ENCODE measurements around the gene BCAP29.

Gene BCAP29

DNA sequence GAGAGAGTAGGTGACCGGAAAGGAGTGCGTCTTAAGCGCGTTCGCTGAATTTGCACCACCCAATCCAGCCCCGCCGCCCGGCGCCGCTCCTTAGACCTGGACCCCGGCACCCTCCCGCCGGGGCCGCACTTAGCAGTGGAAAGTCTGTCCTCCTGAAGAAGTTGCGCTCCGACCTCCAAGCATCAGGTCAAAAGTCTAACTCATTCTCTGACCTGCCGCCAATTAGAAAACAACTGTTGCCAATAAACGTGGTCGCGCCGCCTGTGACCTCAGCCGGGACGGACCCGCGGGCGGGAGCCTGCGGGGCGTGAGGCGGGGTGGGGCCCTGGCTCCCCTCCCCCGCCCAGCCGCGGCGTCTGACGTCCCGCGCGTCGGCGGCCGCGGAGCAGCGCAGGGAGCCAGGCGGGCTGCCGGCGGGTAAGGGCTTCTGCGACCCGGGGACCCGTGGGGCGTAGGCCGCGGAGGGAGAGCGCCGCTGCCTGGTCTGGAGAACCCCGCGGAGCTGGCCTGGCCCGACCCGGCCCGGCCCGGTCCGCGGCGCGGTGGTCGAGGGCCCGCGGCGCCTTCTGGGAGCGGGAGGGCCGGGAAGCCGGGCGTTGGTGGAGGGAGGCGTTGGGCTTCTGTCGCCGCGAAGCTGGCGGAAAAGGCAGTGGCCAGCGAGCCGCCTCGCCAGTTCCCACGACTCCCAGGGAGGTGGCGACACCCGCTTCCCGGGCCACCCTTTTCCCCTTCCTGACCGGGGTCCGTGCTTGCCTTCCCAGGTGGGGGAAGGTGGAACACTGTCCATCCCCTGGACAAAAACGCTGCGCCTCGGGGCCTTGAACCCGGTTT lies at the start of gene BCAP29:
TSS of gene BCAP29 (plus strand) at position 362 of the 831 bp plus-strand sequence. CDS start 527 bp downstream, outside the sequence.
- TF ChIP-seq GATA2 (IDR thresholded peaks at IDR 0.05; ENCODE audit: low read depth, low read length): no peak
- no peak for TF ChIP-seq GATA3 (IDR thresholded peaks at IDR 0.05; ENCODE audit: low read depth, low read length)

DNA sequence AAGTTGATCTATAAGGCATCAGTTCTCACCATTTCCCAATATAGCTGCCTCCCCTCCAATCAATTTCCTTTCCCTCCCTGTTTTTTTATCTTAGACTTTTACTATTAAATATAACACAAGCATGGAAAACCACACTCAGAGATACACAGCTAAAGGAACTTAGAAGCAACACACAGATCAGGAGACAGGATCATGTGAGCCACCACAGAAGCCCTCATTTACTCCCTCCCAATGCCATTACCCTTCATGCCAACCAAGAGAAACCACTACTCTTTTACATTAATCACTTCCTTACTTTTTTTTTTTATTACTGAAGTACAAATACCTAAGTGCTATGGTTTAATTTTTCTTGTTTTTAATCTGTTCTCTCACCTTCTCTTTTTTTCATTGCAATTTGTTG lies 49.3 kb upstream of the BCAP29 start:
- no peak for TF ChIP-seq GATA3 (IDR thresholded peaks at IDR 0.05; ENCODE audit: low read depth, low read length)
- no peak for TF ChIP-seq GATA2 (IDR thresholded peaks at IDR 0.05; ENCODE audit: low read depth, low read length)

DNA sequence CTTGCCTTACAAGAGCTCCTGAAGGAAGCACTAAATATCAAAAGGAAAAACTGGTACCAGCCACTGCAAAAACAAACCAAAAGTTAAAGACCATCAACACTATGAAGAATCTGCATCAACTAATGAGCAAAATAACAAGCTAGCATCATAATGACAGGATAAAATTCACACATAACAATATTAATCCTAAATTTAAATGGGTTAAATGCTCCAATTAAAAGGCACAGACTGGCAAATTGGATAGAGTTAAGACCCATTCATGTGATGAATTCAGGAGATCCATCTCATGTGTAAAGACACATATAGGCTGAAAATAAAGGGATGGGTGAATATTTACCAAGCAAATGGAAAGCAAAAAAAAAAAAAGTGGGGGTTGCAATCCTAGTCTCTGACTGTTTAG lies 45.9 kb upstream of the BCAP29 start:
- TF ChIP-seq GATA3 (IDR thresholded peaks at IDR 0.05; ENCODE audit: low read depth, low read length) (no peak), GATA2 (IDR thresholded peaks at IDR 0.05; ENCODE audit: low read depth, low read length) (no peak)

GRCh38 chr7:107538001-107538400 lies 42.0 kb upstream of the BCAP29 start:
- TF ChIP-seq GATA3 (IDR thresholded peaks at IDR 0.05; ENCODE audit: low read depth, low read length) (no peak), GATA2 (IDR thresholded peaks at IDR 0.05; ENCODE audit: low read depth, low read length) (no peak)

DNA sequence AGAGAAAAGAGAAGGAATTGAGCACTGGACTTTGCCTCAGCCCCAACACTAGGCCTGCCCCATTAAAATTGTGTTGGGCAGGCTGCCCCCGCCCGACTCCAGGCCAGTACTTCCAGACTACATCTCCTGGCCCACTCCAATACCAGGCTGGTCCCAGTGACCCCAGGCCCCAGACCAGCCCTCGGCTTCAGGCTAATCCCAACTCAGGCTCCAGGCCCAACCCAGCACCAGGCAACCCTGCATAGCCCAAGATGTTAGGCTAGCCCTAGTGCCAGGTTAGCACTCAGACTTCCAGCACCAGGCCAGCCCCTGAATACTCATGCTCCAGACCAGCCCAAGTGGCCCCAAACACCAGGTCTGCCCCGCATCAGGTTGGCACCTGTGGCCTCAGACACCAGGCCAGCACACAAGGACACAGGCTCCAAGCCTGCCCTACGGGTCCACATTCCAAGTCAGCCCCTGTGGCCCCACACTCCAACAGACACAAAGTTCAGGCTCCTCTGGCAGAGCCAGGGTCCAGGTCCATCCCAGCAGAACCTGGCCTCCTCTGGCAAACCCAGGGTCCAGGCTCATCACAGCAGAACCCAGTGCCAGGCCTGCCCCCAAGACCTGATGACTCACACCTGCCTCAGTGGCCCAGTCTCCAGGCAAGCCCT lies 36.6 kb upstream of the BCAP29 start:
- TF ChIP-seq GATA3 (IDR thresholded peaks at IDR 0.05; ENCODE audit: low read depth, low read length): no peak
- TF ChIP-seq GATA2 (IDR thresholded peaks at IDR 0.05; ENCODE audit: low read depth, low read length): no peak

DNA sequence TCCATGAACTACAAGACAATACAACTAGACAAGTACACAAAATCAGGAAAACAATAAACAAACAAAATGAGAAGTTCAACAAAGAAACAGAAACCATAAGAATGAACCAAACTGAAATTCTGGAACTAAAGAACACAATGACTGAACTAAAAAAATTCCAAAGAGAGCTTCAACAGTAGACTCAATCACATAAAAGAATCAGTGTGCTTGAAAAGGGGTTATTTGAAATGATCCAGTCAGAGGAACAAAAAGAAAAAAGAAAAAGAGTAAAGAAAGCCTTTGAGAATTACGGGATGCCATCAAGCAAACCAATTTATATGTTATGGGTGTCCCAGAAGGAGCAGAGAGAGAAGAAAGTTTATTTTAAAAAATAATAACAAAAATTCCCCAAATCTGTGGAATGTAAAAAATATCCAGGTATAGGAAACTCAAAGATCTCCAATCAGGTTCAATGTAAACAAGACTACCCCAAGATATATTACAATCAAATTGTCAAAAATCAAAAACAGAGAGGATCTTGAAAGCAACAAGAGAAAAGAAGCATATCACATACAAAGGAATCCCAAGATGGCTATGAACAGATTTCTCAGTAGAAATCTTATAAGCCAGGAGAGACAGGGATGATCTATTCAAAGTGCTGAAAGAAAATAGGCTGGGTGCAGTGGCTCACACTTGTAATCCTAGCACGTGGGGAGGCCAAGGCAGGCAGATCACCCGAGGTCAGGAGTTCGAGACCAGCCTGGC lies 35.0 kb upstream of the BCAP29 start:
- TF ChIP-seq GATA2 (IDR thresholded peaks at IDR 0.05; ENCODE audit: low read depth, low read length) (no peak), GATA3 (IDR thresholded peaks at IDR 0.05; ENCODE audit: low read depth, low read length) (no peak)

GRCh38 chr7:107551936-107552335 lies 28.1 kb upstream of the BCAP29 start:
- TF ChIP-seq GATA2 (IDR thresholded peaks at IDR 0.05; ENCODE audit: low read depth, low read length): no peak
- TF ChIP-seq GATA3 (IDR thresholded peaks at IDR 0.05; ENCODE audit: low read depth, low read length): no peak

GRCh38 chr7:107555893-107556292 lies 24.2 kb upstream of the BCAP29 start:
- TF ChIP-seq GATA3 (IDR thresholded peaks at IDR 0.05; ENCODE audit: low read depth, low read length): no peak
- TF ChIP-seq GATA2 (IDR thresholded peaks at IDR 0.05; ENCODE audit: low read depth, low read length): no peak

DNA sequence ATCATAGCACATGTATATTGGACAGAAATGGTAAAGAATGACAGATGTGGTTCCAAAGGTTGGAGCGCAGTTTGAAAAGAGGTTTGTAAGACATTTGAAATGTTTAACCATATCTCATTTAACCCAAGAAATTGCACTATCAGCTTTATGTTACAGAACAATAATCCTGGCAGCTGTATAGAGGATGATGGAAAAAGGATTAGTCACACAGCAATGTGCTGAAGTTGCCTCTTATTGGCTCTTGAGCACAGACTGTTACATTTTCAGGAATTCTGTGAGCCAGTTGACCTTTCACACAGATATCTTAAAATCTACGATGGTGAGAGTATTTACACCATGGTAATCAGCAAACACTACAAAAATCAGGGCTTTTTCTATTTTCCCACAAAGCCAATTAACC lies 20.2 kb upstream of the BCAP29 start:
- TF ChIP-seq GATA2 (IDR thresholded peaks at IDR 0.05; ENCODE audit: low read depth, low read length): no peak
- TF ChIP-seq GATA3 (IDR thresholded peaks at IDR 0.05; ENCODE audit: low read depth, low read length): no peak

- no peak for TF ChIP-seq GATA3 (IDR thresholded peaks at IDR 0.05; ENCODE audit: low read depth, low read length)
- no peak for TF ChIP-seq GATA2 (IDR thresholded peaks at IDR 0.05; ENCODE audit: low read depth, low read length)
Measured at GRCh38 chr7:107560898-107561516, 19.0 kb upstream of the BCAP29 start.

- TF ChIP-seq GATA2 (IDR thresholded peaks at IDR 0.05; ENCODE audit: low read depth, low read length): no peak
- TF ChIP-seq GATA3 (IDR thresholded peaks at IDR 0.05; ENCODE audit: low read depth, low read length): no peak
Measured at GRCh38 chr7:107563081-107563774, 16.8 kb upstream of the BCAP29 start.

DNA sequence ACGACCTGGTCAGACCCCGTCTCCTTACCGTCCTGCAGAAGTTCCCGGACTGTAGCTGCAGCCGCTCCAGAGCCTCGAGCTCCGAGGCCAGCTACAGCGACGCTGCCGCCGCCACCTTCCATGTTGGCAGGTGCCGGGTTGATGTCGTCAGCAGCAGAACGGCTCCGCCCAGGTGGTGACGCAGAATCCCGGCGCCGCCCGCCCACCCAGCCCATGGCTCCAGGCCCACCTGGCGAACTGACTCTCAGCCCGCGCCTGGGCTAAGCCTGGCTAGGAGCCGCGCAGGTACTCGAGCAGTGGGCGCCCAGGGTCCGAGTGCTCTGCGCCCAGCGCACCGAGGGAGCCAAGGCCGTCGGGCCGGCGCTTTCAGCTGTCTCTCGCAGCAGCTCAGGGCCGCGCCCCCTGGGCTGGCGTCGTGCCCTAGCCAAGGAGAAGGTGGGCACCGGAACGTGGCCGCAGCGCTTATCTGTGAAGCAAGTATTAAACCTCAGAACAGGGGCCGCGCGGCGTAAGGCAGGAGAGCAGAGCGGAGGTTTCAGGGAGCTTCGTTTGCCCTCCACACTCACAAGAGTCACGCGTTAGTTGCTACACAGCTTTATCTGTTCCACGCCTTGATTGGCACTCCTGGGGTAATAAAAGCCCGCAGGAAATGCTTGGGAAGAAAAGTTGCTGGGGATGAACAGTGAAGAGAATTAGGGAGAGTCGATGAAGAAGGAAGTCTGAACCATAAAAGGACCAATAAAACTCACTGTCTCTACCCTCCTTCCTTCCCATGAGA lies 16.1 kb upstream of the BCAP29 start, which contains the start of the genes COG5 and DUS4L:
TSS of gene COG5 (minus strand) at position 146 of the 778 bp plus-strand sequence. CDS start at position 122, 24 bp downstream.
TSS of gene DUS4L (plus strand) at position 197 of the 778 bp plus-strand sequence. CDS start 3,100 bp downstream, outside the sequence.
- TF ChIP-seq GATA3 (IDR thresholded peaks at IDR 0.05; ENCODE audit: low read depth, low read length): no peak
